GM12892 (cell line): ENCODE results near the gene ZNF878.

Experiments
- POLR2A ChIP-seq: IDR thresholded peaks from 2 replicates; pipeline ENCODE4 v1.6.1; 2011; ENCODE audit warnings: low read depth, low read length, control low read depth
- TAF1 ChIP-seq: IDR thresholded peaks from 2 replicates; pipeline ENCODE4 v1.6.1; 2011; ENCODE audit warnings: low read depth, mild to moderate bottlenecking, control low read depth, low read length, borderline replicate concordance

GRCh38 chr19:12034620-12035019 is 18.1 kb downstream of the ZNF878 start:
- no peak for TF ChIP-seq POLR2A
- TF ChIP-seq TAF1: no peak
